Caki2 (cell line): ENCODE data around the gene EMP2. TPM values are rescaled to one million over a fixed set of nuclear protein-coding genes. Genes with fewer than 3 reads are reported as not detected.

Experiments
- DNase-seq: peaks from one replicate; pipeline ENCODE4 v3.0.0-alpha.2; 2015; ENCODE audit warnings: low read depth
- in situ Hi-C: cut with HindIII; loops from 2 replicates; pipeline ENCODE4 v1.10.0; 2016; ENCODE audit warnings: low sequenced_read_pairs, low pct_unique_long_range_greater_than_20kb, mixed read lengths
- total RNA-seq: library from RNA; depleted of rRNA; stranded (reverse); fragments of >200 nt; shearing (Covaris generic); gene quantifications from 2 replicates; pipeline ENCODE4 v1.2.3, GENCODE V29; 2014; ENCODE audit warnings: low replicate concordance

EMP2 gene
- total RNA-seq, 1 experiment from 2014 or later, result 4.2 TPM

- in situ Hi-C loops, result no loop called here
- DNase-seq, result no peak
These were observed 4.6 kb upstream of the EMP2 start for GRCh38 chr16:10584981-10585438.

GRCh38 chr16:10583269-10583668, 2.9 kb upstream of the EMP2 start:
- DNase-seq, result no peak
- in situ Hi-C loops, result no loop called here

- in situ Hi-C loops, result no loop called here
- no peak for DNase-seq
These were observed 1.1 kb upstream of the EMP2 start for GRCh38 chr16:10581507-10581906.

GRCh38 chr16:10580883-10581247, 467 bp upstream of the EMP2 start:
- DNase-seq, result no peak
- in situ Hi-C loops, result no loop called here

GRCh38 chr16:10579575-10579964, 828 bp downstream of the EMP2 start:
- DNase-seq, result no peak
- in situ Hi-C loops, result no loop called here

GRCh38 chr16:10578474-10579316, 1.7 kb downstream of the EMP2 start:
- in situ Hi-C loops, result no loop called here
- no peak for DNase-seq

GRCh38 chr16:10577305-10578202, 2.8 kb downstream of the EMP2 start:
- in situ Hi-C loops, result no loop called here
- DNase-seq, result no peak

GRCh38 chr16:10576390-10577304, 3.8 kb downstream of the EMP2 start:
- no peak for DNase-seq
- in situ Hi-C loops, result no loop called here

GRCh38 chr16:10575506-10576130, 4.8 kb downstream of the EMP2 start:
- in situ Hi-C loops, result no loop called here
- no peak for DNase-seq

GRCh38 chr16:10572611-10573010, 7.8 kb downstream of the EMP2 start:
- in situ Hi-C loops, result no loop called here
- no peak for DNase-seq

- in situ Hi-C loops, result no loop called here
- DNase-seq, result no peak
These were observed 9.0 kb downstream of the EMP2 start for GRCh38 chr16:10571354-10571753.

GRCh38 chr16:10569621-10570020, 10.8 kb downstream of the EMP2 start:
- in situ Hi-C loops, result no loop called here
- no peak for DNase-seq

GRCh38 chr16:10566613-10567012, 13.8 kb downstream of the EMP2 start:
- no peak for DNase-seq
- in situ Hi-C loops, result no loop called here

- in situ Hi-C loops, result no loop called here
- DNase-seq, result no peak
These were observed 15.2 kb downstream of the EMP2 start for GRCh38 chr16:10565167-10565566.

- no peak for DNase-seq
- in situ Hi-C loops, result no loop called here
These were observed 15.8 kb downstream of the EMP2 start for GRCh38 chr16:10564591-10564990.

- in situ Hi-C loops, result no loop called here
- DNase-seq, result no peak
These were observed 18.0 kb downstream of the EMP2 start for GRCh38 chr16:10562361-10562899.

- in situ Hi-C loops, result no loop called here
- DNase-seq, result no peak
These were observed 19.0 kb downstream of the EMP2 start for GRCh38 chr16:10561425-10561824.

GRCh38 chr16:10561001-10561400, 19.4 kb downstream of the EMP2 start:
- in situ Hi-C loops, result no loop called here
- no peak for DNase-seq
